BE2C (cell line): ENCODE data around the gene PROSER2.
A peak's percentile ranks its signal among the peaks of the same experiment; 100 is the strongest.

Experiments
- DNase-seq: peaks from one replicate; pipeline ENCODE4 v3.0.0-alpha.2; 2020
- H3K27me3 ChIP-seq: fragments of 250-450 bp; sonication (Bioruptor Pico); 2 replicates; pipeline ENCODE4 v1.5.1; 2020; ENCODE audit warnings: mild to moderate bottlenecking
- H3K36me3 ChIP-seq: fragments of 250-450 bp; sonication (Bioruptor Pico); 2 replicates; pipeline ENCODE4 v1.5.1; 2020; ENCODE audit warnings: mild to moderate bottlenecking
- H3K4me1 ChIP-seq: fragments of 250-450 bp; sonication (Bioruptor Pico); 2 replicates; pipeline ENCODE4 v1.5.1; 2020
- H3K4me3 ChIP-seq: 2 replicates; pipeline ENCODE4 v1.5.1; 2011; ENCODE audit warnings: low read depth, low read length
- H3K9me3 ChIP-seq: fragments of 250-450 bp; sonication (Bioruptor Pico); 2 replicates; pipeline ENCODE4 v1.5.1; 2020
- TF ChIP-seq, protein P1 (sequence below): IDR thresholded peaks from 2 replicates; pipeline ENCODE4 v1.5.1; 2012; ENCODE audit warnings: mild to moderate bottlenecking, low read depth, low read length

The PROSER2 gene

DNA sequence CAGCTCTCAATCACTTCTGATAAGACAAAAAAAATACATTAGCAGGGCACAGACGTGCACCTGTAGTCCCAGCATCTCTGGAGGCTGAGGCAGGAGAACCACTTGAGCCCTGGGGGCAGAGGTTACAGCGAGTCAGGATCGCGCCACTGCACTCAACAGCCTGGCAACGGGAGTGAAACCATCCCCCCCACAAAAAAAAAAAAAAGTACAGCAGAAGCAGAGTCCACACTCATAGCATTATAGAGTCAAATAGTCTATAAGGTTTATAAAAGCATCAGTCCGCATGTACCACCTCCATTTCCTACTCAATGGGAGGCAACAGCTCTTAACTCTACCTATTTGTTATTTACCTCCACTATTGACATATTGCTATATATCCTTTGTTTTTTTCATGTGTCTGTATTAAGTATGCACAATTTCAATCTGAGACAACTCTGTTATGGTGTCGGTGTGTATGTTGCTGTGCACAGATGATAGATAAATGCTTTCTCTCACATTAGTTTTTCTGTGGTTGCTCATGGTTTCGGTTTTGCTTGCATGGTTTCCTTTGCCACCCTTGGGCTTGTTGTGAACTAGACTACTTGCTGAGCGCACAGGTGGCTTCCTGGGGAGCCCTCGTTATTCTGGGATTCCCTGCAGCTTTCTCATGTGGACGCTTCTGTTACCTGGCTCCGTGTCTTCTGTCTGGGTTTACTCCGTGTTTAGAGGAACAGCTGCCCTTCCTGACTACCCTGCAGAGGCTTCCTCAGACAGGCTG is 40.4 kb downstream of the PROSER2 start:
- no peak for DNase-seq
- H3K9me3 ChIP-seq = no peaks in the 10 kb centered on the region
- H3K27me3 ChIP-seq = no peaks in the 10 kb centered on the region
- no peaks in the 10 kb centered on the region for H3K36me3 ChIP-seq
- TF ChIP-seq, protein P1, sequence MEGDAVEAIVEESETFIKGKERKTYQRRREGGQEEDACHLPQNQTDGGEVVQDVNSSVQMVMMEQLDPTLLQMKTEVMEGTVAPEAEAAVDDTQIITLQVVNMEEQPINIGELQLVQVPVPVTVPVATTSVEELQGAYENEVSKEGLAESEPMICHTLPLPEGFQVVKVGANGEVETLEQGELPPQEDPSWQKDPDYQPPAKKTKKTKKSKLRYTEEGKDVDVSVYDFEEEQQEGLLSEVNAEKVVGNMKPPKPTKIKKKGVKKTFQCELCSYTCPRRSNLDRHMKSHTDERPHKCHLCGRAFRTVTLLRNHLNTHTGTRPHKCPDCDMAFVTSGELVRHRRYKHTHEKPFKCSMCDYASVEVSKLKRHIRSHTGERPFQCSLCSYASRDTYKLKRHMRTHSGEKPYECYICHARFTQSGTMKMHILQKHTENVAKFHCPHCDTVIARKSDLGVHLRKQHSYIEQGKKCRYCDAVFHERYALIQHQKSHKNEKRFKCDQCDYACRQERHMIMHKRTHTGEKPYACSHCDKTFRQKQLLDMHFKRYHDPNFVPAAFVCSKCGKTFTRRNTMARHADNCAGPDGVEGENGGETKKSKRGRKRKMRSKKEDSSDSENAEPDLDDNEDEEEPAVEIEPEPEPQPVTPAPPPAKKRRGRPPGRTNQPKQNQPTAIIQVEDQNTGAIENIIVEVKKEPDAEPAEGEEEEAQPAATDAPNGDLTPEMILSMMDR = no peak
- H3K4me3 ChIP-seq = peak overlapping the region; percentile 39
- H3K4me1 ChIP-seq = no peaks in the 10 kb centered on the region

DNA sequence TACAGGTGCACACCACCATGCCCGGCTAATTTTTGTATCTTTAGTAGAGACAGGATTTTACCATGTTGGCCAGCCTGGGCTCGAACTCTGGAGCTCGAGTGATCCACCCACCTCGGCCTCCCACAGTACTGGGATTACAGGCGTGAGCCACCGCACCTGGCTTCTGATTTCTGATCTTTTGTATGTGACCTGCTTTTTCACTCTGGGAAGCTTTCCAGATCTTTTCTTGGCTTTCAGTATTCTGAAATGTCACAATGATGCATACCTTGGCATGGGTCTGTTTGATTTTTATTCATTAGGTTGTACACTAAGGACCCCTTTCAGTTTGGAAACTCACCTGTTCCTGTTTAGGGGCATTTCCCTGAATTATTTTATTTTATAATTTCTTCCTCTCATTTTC is 41.6 kb downstream of the PROSER2 start:
- Histone ChIP-seq H3K4me3 (no peak overlapping the region), H3K36me3 (no peaks in the 10 kb centered on the region), H3K9me3 (no peaks in the 10 kb centered on the region), H3K4me1 (no peaks in the 10 kb centered on the region), H3K27me3 (no peaks in the 10 kb centered on the region)
- TF ChIP-seq, protein P1 = no peak
- no peak for DNase-seq

DNA sequence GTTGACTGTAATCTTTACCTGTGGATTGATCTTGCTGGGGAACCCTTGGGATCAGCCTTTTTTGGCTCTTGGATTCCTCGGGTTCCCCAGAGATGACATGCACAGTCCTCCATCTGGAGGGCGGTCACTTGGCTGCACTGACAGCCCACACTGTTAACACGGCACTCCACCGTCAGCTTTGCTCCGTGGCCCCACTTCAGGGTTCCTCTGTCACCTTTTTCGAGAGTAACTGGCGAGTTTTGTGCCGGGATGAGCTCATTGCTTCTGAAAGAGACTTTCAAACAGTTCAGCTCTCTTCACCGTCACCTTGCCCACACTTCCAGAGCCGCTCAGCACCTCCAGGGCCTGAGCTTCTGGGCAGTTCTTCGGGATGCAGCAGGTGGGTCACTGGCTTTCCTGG is 42.4 kb downstream of the PROSER2 start:
- Histone ChIP-seq H3K27me3 (no peaks in the 10 kb centered on the region), H3K36me3 (no peaks in the 10 kb centered on the region), H3K4me1 (no peaks in the 10 kb centered on the region), H3K4me3 (no peak overlapping the region), H3K9me3 (no peaks in the 10 kb centered on the region)
- TF ChIP-seq, protein P1 = no peak
- DNase-seq = no peak

DNA sequence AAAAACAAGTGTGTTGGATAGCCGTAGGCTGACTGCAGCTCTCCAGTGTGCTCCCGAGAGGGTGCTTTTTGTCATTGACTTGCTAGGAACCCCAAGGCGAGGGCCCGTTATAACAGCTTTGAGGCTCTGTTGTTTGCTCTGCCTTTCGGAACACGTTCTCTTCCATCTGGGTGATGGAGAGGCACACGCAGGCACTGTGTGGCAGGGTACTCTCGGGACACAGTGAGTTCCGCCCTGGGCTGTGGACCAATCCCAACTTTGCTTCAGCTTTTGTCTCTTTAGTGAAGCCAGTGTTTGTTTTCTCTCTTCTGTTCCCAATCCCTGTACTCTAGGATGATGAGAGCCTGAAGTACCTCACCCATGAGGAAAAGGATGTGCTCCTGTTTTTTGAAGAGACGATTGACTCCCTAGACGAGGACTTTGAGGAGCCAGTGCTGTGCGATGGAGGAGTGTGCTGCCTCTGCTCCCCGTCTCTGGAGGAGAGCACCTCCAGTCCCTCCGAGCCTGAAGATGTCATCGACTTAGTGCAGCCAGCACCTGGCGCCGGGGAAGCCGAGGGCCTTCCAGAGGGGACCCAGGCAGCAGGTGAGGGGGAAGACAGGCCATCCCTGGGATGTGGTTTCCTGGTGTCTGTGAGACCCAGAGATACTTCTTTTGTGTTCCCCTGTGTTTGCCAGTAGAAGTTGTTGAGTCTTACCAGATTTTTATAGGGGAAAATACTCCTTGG is 43.2 kb downstream of the PROSER2 start:
- Histone ChIP-seq H3K36me3 (no peaks in the 10 kb centered on the region), H3K4me3 (no peak overlapping the region), H3K4me1 (no peaks in the 10 kb centered on the region), H3K27me3 (no peaks in the 10 kb centered on the region), H3K9me3 (no peaks in the 10 kb centered on the region)
- TF ChIP-seq, protein P1 = no peak
- DNase-seq = no peak

DNA sequence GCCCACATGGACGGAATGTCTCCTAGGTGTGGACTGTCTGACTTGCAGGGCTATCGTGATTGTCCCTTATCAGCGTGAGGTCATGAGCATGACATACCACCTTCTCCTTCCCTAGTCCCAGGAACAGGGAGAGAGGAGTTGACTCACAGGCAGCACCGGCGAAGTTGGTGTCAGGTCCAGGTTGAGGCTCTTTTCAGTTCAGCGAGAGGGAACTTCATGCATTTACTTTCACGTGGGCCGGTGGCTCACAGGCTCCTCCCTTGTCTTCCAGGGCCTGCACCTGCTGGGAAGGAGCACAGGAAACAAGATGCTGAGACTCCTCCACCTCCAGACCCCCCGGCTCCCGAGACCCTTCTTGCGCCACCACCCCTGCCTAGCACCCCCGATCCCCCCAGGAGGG is 46.1 kb downstream of the PROSER2 start:
- Histone ChIP-seq H3K36me3 (no peaks in the 10 kb centered on the region), H3K9me3 (no peaks in the 10 kb centered on the region)
- TF ChIP-seq, protein P1 = no peak

DNA sequence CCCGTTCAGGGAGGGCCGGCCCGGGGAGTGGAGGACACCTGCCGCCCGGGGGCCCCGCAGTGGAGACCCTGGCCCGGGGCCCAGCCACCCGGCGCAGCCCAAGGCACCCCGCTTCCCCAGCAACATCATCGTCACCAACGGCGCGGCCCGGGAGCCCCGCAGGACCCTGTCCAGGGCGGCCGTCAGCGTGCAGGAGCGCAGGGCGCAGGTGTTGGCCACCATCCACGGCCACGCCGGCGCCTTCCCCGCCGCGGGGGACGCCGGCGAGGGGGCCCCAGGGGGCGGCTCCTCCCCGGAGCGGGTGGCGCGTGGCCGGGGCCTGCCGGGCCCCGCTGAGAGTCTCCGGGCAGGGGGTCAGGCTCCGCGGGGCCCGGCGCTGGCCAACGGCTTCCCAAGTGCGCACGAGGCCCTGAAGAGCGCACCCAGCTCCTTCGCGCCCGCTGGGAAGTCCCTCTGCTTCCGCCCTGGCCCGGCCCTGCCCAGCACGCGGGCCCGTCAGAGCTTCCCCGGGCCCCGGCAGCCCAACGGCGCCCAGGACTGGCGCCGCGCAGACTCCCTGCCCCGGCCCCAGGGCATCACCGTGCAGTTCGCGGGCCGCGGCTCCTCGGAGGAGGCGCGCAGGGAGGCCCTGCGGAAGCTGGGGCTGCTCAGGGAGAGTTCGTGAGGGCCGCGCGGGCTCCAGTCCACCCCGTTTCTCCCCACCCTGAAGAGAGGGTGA is 46.7 kb downstream of the PROSER2 start:
- DNase-seq = no peak
- no peaks in the 10 kb centered on the region for H3K36me3 ChIP-seq
- H3K4me3 ChIP-seq = no peak overlapping the region
- H3K4me1 ChIP-seq = peaks cover 4% of the 10 kb centered on the region
- H3K27me3 ChIP-seq = no peaks in the 10 kb centered on the region
- TF ChIP-seq, protein P1 = no peak
- H3K9me3 ChIP-seq = no peaks in the 10 kb centered on the region

More for the DNA sequence above, 46.1 kb downstream of the PROSER2 start:
- H3K4me3 ChIP-seq = no peak overlapping the region
- no peaks in the 10 kb centered on the region for H3K4me1 ChIP-seq
- no peaks in the 10 kb centered on the region for H3K27me3 ChIP-seq
- no peak for DNase-seq
